ENCODE data around the gene PYCR2.
A peak's percentile ranks its signal among the peaks of the same experiment; 100 is the strongest.

The PYCR2 gene

DNA sequence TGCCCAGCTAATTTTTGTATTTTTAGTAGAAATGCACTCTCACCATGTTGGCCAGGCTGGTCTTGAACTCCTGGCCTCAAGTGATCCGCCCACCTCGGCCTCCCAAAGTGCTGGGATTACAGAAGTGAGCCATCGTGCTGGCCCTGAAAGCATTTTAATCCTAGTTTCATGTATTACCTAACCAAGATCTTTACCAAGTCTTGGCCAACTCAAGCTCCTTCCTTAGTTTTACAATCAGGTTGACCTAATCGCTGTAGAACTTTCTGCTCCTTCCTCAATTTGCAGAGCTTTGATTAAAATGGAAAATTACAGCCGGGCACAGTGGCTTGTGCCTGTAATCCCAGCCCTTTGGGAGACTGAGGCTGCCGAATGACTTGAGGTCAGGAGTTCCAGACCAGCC is 38.7 kb downstream of the PYCR2 start:
- DNase-seq (ENCODE audit: low read depth, low spot score), result no peak
- peaks cover 28% of the 10 kb centered on the region for H3K4me1 ChIP-seq (ENCODE audit: insufficient read depth, insufficient read length)
- H3K36me3 ChIP-seq (ENCODE audit: insufficient read depth, insufficient read length, low read length), result peaks cover 2% of the 10 kb centered on the region
- H3K9me3 ChIP-seq (ENCODE audit: insufficient read depth, low read length), result no peaks in the 10 kb centered on the region
- no peak for TF ChIP-seq YY1 (IDR thresholded peaks at IDR 0.05; ENCODE audit: insufficient read depth, insufficient read length)
- no peak for TF ChIP-seq SUZ12 (IDR thresholded peaks at IDR 0.05; ENCODE audit: extremely low read depth, insufficient read depth, insufficient read length)
- TF ChIP-seq ZNF274 (IDR thresholded peaks at IDR 0.05; ENCODE audit: low read depth, low read length), result no peak
- H3K9ac ChIP-seq (ENCODE audit: insufficient read length, low read depth), result no peak overlapping the region
- peaks cover 6% of the 10 kb centered on the region for H3K27me3 ChIP-seq (ENCODE audit: insufficient read depth, insufficient read length)
- H3K4me3 ChIP-seq (ENCODE audit: insufficient read length, low read depth), result no peak overlapping the region

GRCh38 chr1:225883616-225884265 is 40.3 kb downstream of the PYCR2 start:
- DNase-seq (ENCODE audit: low read depth, low spot score), result no peak
- Histone ChIP-seq H3K4me3 (ENCODE audit: insufficient read length, low read depth) (peak overlapping the region; percentile 77), H3K4me1 (ENCODE audit: insufficient read depth, insufficient read length) (peaks cover 21% of the 10 kb centered on the region), H3K9me3 (ENCODE audit: insufficient read depth, low read length) (no peaks in the 10 kb centered on the region), H3K27me3 (ENCODE audit: insufficient read depth, insufficient read length) (peaks cover 6% of the 10 kb centered on the region), H3K9ac (ENCODE audit: insufficient read length, low read depth) (peak overlapping the region; percentile 21), H3K36me3 (ENCODE audit: insufficient read depth, insufficient read length, low read length) (peaks cover 15% of the 10 kb centered on the region)
- no peak for TF ChIP-seq ZNF274 (IDR thresholded peaks at IDR 0.05; ENCODE audit: low read depth, low read length)
- no peak for TF ChIP-seq YY1 (IDR thresholded peaks at IDR 0.05; ENCODE audit: insufficient read depth, insufficient read length)
- TF ChIP-seq SUZ12 (IDR thresholded peaks at IDR 0.05; ENCODE audit: extremely low read depth, insufficient read depth, insufficient read length), result no peak

GRCh38 chr1:225882694-225883615 is 41.1 kb downstream of the PYCR2 start:
- Histone ChIP-seq H3K9ac (ENCODE audit: insufficient read length, low read depth) (peak overlapping the region; percentile 95), H3K27me3 (ENCODE audit: insufficient read depth, insufficient read length) (peaks cover 6% of the 10 kb centered on the region), H3K4me1 (ENCODE audit: insufficient read depth, insufficient read length) (peaks cover 16% of the 10 kb centered on the region), H3K4me3 (ENCODE audit: insufficient read length, low read depth) (peak overlapping the region; percentile 77), H3K9me3 (ENCODE audit: insufficient read depth, low read length) (no peaks in the 10 kb centered on the region), H3K36me3 (ENCODE audit: insufficient read depth, insufficient read length, low read length) (peaks cover 22% of the 10 kb centered on the region)
- TF ChIP-seq ZNF274 (IDR thresholded peaks at IDR 0.05; ENCODE audit: low read depth, low read length), result no peak
- no peak for TF ChIP-seq SUZ12 (IDR thresholded peaks at IDR 0.05; ENCODE audit: extremely low read depth, insufficient read depth, insufficient read length)
- no peak for TF ChIP-seq YY1 (IDR thresholded peaks at IDR 0.05; ENCODE audit: insufficient read depth, insufficient read length)
- no peak for DNase-seq (ENCODE audit: low read depth, low spot score)

DNA sequence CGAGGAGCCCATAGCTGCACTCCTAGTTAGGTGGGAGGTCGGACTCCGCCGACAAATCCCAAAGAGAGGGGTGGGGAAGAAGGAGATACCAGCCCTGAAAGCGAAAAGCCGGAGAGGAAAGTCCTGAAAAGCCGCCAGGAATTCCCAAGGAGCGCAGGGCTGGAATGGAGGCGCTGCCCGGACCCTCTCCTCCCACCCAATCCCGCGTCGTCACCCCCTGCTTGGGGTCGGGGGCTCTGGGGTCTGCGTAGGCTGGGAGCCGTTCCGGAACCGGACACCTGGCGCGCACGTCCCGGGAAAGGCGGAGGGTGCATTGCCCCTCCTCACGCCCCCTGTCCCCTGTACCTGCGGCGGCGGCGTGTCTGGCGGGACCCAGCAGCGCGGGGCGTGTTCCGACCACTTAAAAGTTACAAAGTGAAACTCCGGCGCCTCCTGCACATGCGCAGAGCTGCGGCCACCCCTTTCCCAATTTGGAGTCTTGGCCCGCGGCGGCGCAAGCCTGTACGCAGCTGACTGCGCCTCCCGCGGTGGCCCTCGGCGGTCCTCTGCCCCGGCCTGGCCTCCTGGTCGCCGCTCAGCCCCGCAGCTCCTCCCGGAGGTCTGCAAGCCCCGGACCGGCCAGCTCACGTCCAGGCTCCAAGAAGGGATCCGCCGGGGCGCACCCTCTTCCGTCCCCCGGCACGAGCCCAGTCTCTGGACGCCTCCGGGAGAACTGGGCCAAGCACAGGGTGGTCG is 41.9 kb downstream of the PYCR2 start, which contains the start of gene TMEM63A:
TMEM63A (minus strand) TSS at position 422 of the 735 bp plus-strand sequence. CDS start 4,800 bp downstream, outside the sequence.
- Histone ChIP-seq H3K4me1 (ENCODE audit: insufficient read depth, insufficient read length) (peaks cover 20% of the 10 kb centered on the region), H3K9me3 (ENCODE audit: insufficient read depth, low read length) (no peaks in the 10 kb centered on the region), H3K36me3 (ENCODE audit: insufficient read depth, insufficient read length, low read length) (peaks cover 29% of the 10 kb centered on the region), H3K27me3 (ENCODE audit: insufficient read depth, insufficient read length) (peaks cover 6% of the 10 kb centered on the region), H3K4me3 (ENCODE audit: insufficient read length, low read depth) (peak within 1 kb of the TSS; percentile 77), H3K9ac (ENCODE audit: insufficient read length, low read depth) (peak within 1 kb of the TSS; percentile 95)
- peak; percentile 90 for DNase-seq (ENCODE audit: low read depth, low spot score)
- peak; percentile 3 for TF ChIP-seq YY1 (IDR thresholded peaks at IDR 0.05; ENCODE audit: insufficient read depth, insufficient read length)
- no peak for TF ChIP-seq ZNF274 (IDR thresholded peaks at IDR 0.05; ENCODE audit: low read depth, low read length)

DNA sequence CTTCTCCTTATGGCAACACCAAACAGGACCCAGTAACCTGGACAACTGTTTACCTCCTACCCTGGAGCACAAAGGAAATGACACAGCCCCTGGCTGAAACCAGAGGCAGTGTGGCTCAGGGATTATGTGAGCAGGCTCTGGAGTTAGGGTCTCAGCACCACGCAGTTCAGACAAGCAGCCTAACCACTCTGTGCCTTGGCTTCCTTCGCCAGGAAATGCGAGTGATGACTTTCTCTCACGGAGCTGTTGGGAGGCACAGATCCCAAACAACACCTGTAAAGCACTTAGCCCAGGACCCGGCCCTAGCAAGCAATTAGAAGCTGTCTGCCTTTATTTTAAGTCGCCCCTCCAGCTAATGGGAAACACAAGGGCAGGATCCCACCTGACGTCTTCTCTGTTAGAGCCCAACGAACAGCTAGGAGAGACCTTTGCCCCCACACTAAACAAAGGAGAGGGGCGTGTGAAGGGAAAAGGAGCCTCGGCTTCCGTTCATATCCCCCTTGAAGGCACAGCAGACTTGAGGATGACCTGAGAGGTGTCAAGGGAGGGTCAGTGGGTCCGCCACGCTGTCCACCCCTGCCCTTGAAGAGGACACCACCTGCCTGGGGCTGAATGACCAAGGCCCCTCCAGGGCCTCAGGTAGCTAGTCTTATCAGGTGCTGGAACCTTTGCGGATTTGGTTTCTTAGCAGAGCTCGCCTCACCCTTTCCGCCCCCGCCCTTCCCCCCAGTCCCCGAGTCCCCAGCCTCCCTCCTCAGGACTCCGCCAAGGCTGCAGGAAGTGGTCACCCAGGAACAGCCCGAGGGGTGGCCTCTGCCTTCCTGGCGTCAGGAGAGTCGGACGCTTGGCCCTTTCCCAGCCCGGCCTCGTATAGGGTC is 42.7 kb downstream of the PYCR2 start:
- DNase-seq (ENCODE audit: low read depth, low spot score), result no peak
- peaks cover 6% of the 10 kb centered on the region for H3K27me3 ChIP-seq (ENCODE audit: insufficient read depth, insufficient read length)
- H3K9ac ChIP-seq (ENCODE audit: insufficient read length, low read depth), result peak overlapping the region; percentile 95
- no peaks in the 10 kb centered on the region for H3K9me3 ChIP-seq (ENCODE audit: insufficient read depth, low read length)
- peak overlapping the region; percentile 77 for H3K4me3 ChIP-seq (ENCODE audit: insufficient read length, low read depth)
- peaks cover 32% of the 10 kb centered on the region for H3K36me3 ChIP-seq (ENCODE audit: insufficient read depth, insufficient read length, low read length)
- TF ChIP-seq YY1 (IDR thresholded peaks at IDR 0.05; ENCODE audit: insufficient read depth, insufficient read length), result no peak
- no peak for TF ChIP-seq ZNF274 (IDR thresholded peaks at IDR 0.05; ENCODE audit: low read depth, low read length)
- TF ChIP-seq SUZ12 (IDR thresholded peaks at IDR 0.05; ENCODE audit: extremely low read depth, insufficient read depth, insufficient read length), result no peak
- peaks cover 22% of the 10 kb centered on the region for H3K4me1 ChIP-seq (ENCODE audit: insufficient read depth, insufficient read length)

DNA sequence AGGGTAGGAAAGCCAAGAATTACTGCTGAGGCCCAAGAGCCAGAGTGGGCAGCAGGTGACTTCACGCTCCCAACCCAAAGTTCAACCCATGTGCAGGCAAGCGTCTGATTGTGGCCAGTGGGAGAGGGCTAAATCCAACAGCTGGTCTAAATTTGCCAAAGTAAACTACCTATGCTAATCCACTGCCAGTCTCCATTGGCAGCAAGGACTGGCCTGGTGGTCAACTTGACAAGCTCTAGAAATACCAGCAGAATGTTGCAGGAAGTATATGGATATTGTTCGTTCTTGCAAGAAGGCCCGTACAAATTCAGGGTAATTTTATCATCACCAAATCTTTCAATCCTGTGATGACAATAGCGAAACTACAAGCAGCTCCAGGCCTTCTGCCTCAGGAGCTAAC is 43.4 kb downstream of the PYCR2 start:
- H3K4me3 ChIP-seq (ENCODE audit: insufficient read length, low read depth), result peak overlapping the region; percentile 77
- peaks cover 6% of the 10 kb centered on the region for H3K27me3 ChIP-seq (ENCODE audit: insufficient read depth, insufficient read length)
- peaks cover 22% of the 10 kb centered on the region for H3K4me1 ChIP-seq (ENCODE audit: insufficient read depth, insufficient read length)
- no peak overlapping the region for H3K9ac ChIP-seq (ENCODE audit: insufficient read length, low read depth)
- peaks cover 32% of the 10 kb centered on the region for H3K36me3 ChIP-seq (ENCODE audit: insufficient read depth, insufficient read length, low read length)
- TF ChIP-seq SUZ12 (IDR thresholded peaks at IDR 0.05; ENCODE audit: extremely low read depth, insufficient read depth, insufficient read length), result no peak
- no peak for TF ChIP-seq YY1 (IDR thresholded peaks at IDR 0.05; ENCODE audit: insufficient read depth, insufficient read length)
- TF ChIP-seq ZNF274 (IDR thresholded peaks at IDR 0.05; ENCODE audit: low read depth, low read length), result no peak
- H3K9me3 ChIP-seq (ENCODE audit: insufficient read depth, low read length), result no peaks in the 10 kb centered on the region
- DNase-seq (ENCODE audit: low read depth, low spot score), result no peak

All from NT2/D1 (cell line).